Measurements from ENCODE around the gene GSTT2B.
"Not testable (repeated sequence)": the region's sequence is repeated elsewhere in the genome, so short reads cannot be mapped to it uniquely, and the experiment has no call there.

Gene GSTT2B

DNA sequence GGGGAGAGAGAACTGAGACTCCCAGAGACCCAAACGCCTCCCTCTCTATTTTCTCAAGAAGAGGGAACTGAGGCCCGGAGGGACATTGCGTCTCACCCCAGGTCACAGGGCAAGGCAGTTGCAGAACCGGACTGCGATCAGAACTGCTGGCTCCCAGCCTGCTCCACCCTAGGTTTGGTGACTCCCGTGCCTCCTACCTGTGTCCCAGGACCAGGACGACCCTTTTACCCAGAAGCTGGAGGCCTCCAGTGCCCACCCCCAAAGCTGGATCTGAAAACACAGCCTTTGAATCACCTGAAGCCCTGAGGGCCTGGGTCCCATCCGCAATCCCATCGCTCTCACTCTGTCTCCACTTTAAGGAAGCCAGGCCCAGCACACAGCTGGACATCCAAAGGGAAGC lies 42.9 kb upstream of the GSTT2B start:
- WGBS, 2 experiments (ENCODE audit: insufficient coverage in 2 of 2), result 87 to 90% methylated on average over 8 of the region's 9 CpGs
- Histone ChIP-seq H3K4me1 (ENCODE audit: control insufficient read depth, insufficient read depth, low read length, poor library complexity, severe bottlenecking) (peaks cover 4% of the 10 kb centered on the region), H3K27ac (ENCODE audit: low read depth, low read length, severe bottlenecking) (no peak overlapping the region), H3K4me3 (ENCODE audit: extremely low read depth, insufficient read depth, low read length, poor library complexity, severe bottlenecking) (no peak overlapping the region), H3K36me3 (ENCODE audit: control insufficient read depth, insufficient read depth, low read length) (no peaks in the 10 kb centered on the region), H3K9me3 (ENCODE audit: control insufficient read depth, low read length) (no peaks in the 10 kb centered on the region)

DNA sequence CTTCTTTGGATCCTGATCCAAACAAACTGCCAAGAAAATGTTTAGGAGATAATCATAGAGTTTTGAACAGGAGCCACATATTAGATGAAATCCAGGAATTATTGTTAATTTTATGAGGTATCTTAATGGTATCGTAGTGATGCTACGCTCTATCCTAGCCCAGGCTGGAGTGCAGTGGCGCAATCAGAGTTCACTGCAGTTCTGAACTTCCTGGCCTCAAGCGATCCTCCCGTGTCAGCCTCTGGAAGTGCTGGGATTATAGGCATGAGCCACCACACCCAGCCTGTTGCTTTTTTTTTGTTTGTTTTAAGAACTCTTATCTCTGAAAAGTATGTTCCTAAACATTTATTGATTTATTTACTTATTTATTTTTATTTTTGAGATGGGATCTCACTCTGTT lies 41.9 kb upstream of the GSTT2B start:
- Histone ChIP-seq H3K36me3 (ENCODE audit: control insufficient read depth, insufficient read depth, low read length) (no peaks in the 10 kb centered on the region), H3K4me3 (ENCODE audit: extremely low read depth, insufficient read depth, low read length, poor library complexity, severe bottlenecking) (no peak overlapping the region), H3K4me1 (ENCODE audit: control insufficient read depth, insufficient read depth, low read length, poor library complexity, severe bottlenecking) (peaks cover 4% of the 10 kb centered on the region), H3K27ac (ENCODE audit: low read depth, low read length, severe bottlenecking) (no peak overlapping the region), H3K9me3 (ENCODE audit: control insufficient read depth, low read length) (no peaks in the 10 kb centered on the region)
- WGBS, 2 experiments (ENCODE audit: insufficient coverage in 2 of 2), result 86 to 93% methylated on average over 5 of the region's 5 CpGs

DNA sequence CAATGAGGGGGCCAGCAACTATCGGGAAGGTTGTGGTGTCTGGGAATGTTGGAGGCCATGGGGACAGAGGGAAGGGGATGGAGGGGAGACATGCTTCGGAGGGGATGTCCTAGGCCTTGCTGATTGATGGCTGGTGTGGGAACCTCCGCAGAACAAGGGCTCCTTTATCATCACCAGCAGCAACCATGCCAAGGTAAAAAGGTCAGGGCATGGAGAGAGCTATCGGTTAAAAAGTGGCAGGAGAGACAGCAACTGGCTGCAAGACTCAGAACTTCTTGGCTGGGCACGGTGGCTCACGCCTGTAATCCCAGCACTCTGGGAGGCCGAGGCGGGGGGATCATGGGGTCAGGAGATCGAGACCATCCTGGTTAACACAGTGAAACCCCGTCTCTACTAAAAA lies 41.3 kb upstream of the GSTT2B start:
- Histone ChIP-seq H3K36me3 (ENCODE audit: control insufficient read depth, insufficient read depth, low read length) (no peaks in the 10 kb centered on the region), H3K4me3 (ENCODE audit: extremely low read depth, insufficient read depth, low read length, poor library complexity, severe bottlenecking) (no peak overlapping the region)
- WGBS, 2 experiments (ENCODE audit: insufficient coverage in 2 of 2), result 82 to 86% methylated on average over 4 to 7 of the region's 10 CpGs

DNA sequence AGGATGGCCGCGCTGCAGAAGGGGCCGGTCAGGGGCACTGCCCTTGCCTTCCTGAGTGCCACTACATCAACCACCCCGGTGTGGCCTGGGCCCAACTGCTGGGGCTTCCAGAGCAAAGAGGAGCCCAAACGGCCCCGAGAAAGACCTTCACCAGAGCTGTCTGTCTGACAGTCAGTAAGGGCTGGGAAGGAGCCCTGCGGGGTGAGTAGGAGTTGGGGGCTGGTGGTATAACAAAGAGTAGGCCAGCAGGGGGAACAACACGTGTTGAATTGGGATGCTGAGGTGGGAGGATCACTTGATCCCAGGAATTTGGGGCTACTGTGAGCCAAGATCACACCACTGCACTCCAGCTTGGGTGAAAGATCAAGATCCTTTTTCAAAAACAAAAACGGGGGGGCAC lies 40.3 kb upstream of the GSTT2B start:
- H3K36me3 ChIP-seq (ENCODE audit: control insufficient read depth, insufficient read depth, low read length), result no peaks in the 10 kb centered on the region
- no peak overlapping the region for H3K4me3 ChIP-seq (ENCODE audit: extremely low read depth, insufficient read depth, low read length, poor library complexity, severe bottlenecking)
- peaks cover 4% of the 10 kb centered on the region for H3K4me1 ChIP-seq (ENCODE audit: control insufficient read depth, insufficient read depth, low read length, poor library complexity, severe bottlenecking)
- 62 to 71% methylated on average over 8 to 9 of the region's 9 CpGs for WGBS, 2 experiments (ENCODE audit: insufficient coverage in 2 of 2)
- H3K27ac ChIP-seq (ENCODE audit: low read depth, low read length, severe bottlenecking), result no peak overlapping the region
- no peaks in the 10 kb centered on the region for H3K9me3 ChIP-seq (ENCODE audit: control insufficient read depth, low read length)

More for the DNA sequence above, 41.3 kb upstream of the GSTT2B start:
- Histone ChIP-seq H3K9me3 (ENCODE audit: control insufficient read depth, low read length) (no peaks in the 10 kb centered on the region), H3K27ac (ENCODE audit: low read depth, low read length, severe bottlenecking) (no peak overlapping the region), H3K4me1 (ENCODE audit: control insufficient read depth, insufficient read depth, low read length, poor library complexity, severe bottlenecking) (peaks cover 4% of the 10 kb centered on the region)

DNA sequence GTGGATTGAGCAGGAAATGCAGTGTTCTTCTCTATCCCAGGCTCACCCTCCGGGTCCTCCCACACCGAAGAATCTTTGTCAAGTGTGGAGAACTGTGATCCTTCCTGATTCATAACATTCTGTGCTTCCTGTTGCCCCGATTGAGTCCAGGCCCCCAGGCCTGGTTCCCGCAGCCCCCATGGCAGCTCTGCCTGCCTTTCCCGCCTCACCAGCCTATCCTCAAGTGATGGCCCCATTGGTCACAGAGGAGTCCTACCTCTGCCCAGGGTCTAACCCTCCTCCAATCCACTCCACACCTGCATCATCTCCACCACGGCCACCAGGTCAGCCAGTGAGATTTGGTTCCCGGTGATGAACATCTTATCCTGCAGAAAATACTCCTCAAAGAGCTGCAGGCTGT lies 38.8 kb upstream of the GSTT2B start:
- 91 to 94% methylated on average over 6 to 7 of the region's 7 CpGs for WGBS, 2 experiments (ENCODE audit: insufficient coverage in 2 of 2)
- H3K4me3 ChIP-seq (ENCODE audit: extremely low read depth, insufficient read depth, low read length, poor library complexity, severe bottlenecking); H3K9me3 ChIP-seq (ENCODE audit: control insufficient read depth, low read length); H3K27ac ChIP-seq (ENCODE audit: low read depth, low read length, severe bottlenecking); H3K4me1 ChIP-seq (ENCODE audit: control insufficient read depth, insufficient read depth, low read length, poor library complexity, severe bottlenecking); H3K36me3 ChIP-seq (ENCODE audit: control insufficient read depth, insufficient read depth, low read length): not testable (repeated sequence)

DNA sequence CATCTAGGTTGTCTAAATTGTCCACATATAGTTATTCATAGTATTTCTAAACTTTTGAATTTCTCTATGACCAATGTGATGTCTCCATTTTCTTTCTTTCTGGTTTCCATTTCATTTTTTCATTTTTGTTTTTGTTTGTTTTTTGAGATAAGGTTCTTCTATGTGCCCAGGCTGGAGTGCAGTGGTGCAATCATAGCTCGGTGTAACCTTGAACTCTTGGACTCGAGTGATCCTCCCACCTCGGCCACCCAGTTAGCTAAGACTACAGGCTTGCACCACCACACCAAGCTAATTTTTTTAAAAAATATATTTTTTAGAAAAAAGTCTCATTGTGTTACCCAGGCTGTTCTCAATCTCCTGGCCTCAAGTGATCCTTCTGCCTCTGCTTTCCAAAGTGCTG lies 36.1 kb upstream of the GSTT2B start:
- Histone ChIP-seq H3K4me3 (ENCODE audit: extremely low read depth, insufficient read depth, low read length, poor library complexity, severe bottlenecking) (no peak overlapping the region), H3K27ac (ENCODE audit: low read depth, low read length, severe bottlenecking) (no peak overlapping the region), H3K9me3 (ENCODE audit: control insufficient read depth, low read length) (no peaks in the 10 kb centered on the region), H3K36me3 (ENCODE audit: control insufficient read depth, insufficient read depth, low read length) (no peaks in the 10 kb centered on the region), H3K4me1 (ENCODE audit: control insufficient read depth, insufficient read depth, low read length, poor library complexity, severe bottlenecking) (peaks cover 4% of the 10 kb centered on the region)
- 86% methylated on average over 2 of the region's 3 CpGs; no CpG with 5 or more reads in 1 of the 2 experiments for WGBS, 2 experiments (ENCODE audit: insufficient coverage in 2 of 2)

DNA sequence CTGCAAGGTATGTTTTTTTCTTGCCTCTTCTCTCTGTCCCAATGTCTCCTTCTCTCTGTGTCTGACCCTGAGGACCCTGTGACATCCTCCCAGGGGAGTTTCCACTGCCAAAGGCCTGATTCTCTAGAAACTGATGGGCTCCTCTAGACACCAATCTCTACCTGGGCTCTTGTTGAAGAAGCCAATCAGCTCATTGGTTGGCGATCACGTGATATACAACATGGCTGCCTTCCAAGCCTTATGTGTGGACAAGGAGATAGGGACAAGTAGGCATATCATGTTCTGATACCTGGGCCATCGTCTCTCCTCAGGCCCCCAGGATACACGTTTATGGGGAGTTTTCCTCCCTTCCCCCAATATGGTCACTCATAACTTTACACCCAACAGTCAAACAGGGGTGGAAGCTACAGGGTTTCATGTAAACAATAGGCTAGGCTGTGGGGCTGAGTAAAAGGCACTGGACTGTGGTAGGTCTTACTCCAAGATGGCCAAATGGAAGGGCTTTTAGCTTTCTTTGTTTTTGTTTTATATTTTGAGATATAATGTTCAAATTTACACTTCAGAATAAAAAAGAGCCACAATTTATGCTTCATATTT lies 32.7 kb upstream of the GSTT2B start:
- H3K36me3 ChIP-seq (ENCODE audit: control insufficient read depth, insufficient read depth, low read length); H3K9me3 ChIP-seq (ENCODE audit: control insufficient read depth, low read length); H3K27ac ChIP-seq (ENCODE audit: low read depth, low read length, severe bottlenecking); H3K4me3 ChIP-seq (ENCODE audit: extremely low read depth, insufficient read depth, low read length, poor library complexity, severe bottlenecking); H3K4me1 ChIP-seq (ENCODE audit: control insufficient read depth, insufficient read depth, low read length, poor library complexity, severe bottlenecking): not testable (repeated sequence)
- 81% methylated on average over 3 of the region's 4 CpGs; no CpG with 5 or more reads in 1 of the 2 experiments for WGBS, 2 experiments (ENCODE audit: insufficient coverage in 2 of 2)

DNA sequence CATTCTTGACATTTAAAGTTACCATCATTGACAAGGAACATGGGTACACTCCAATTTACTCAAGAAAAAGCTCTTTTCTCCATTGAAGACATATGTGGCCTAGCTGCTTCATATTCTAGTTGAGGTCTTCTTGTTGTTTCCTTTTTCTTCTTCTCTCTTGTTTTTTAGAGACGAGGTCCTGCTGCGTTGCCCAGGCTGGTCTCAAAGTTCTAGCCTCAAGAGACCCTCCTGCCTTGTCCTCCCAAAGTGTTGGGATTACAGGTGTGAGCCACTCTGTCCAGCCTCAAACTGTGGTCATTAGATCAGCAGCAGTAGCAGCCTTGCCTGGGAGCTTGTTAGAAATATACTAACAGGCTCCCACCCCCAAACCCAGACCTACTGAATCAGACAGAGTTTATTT lies 32.1 kb upstream of the GSTT2B start:
- not testable (repeated sequence) for H3K36me3 ChIP-seq (ENCODE audit: control insufficient read depth, insufficient read depth, low read length); H3K9me3 ChIP-seq (ENCODE audit: control insufficient read depth, low read length); H3K4me3 ChIP-seq (ENCODE audit: extremely low read depth, insufficient read depth, low read length, poor library complexity, severe bottlenecking); H3K4me1 ChIP-seq (ENCODE audit: control insufficient read depth, insufficient read depth, low read length, poor library complexity, severe bottlenecking); H3K27ac ChIP-seq (ENCODE audit: low read depth, low read length, severe bottlenecking)
- no CpG with 5 or more reads among the region's 2 CpGs for WGBS, 2 experiments (ENCODE audit: insufficient coverage in 2 of 2)

DNA sequence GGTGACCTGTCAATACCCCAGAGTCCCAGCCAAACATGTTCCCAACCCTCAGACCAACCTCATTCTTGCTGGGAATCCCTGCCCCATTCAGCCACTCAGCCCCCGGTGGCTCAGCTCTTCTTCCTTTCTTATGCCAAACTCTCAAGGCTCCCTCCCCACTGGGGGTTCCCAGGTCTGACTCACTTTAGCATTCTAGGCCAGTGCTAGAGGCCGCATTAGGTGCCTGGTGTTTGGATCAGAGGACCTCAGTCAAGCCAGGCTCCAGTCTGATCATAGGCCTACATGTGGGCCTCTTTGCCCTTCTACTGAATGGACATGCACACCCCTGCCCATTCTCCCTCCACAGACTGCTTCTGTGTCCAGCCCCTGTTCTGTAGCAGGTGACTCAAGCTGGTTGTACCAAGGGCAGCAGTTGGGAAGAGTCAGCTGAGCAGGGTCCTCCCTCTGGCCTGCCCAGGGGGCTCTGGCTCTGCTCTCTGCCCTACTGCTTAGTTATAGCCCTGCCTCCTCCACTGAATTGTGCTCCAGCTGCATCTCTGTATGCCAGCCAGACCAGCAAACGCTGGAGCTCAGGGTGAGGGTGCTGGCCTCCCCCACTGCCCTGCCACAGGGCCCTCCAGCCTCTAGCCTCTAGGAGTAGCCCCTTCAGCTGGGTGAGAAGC lies 28.7 kb upstream of the GSTT2B start:
- 57 to 80% methylated on average over 1 of the region's 3 CpGs for WGBS, 2 experiments (ENCODE audit: insufficient coverage in 2 of 2)
- not testable (repeated sequence) for H3K27ac ChIP-seq (ENCODE audit: low read depth, low read length, severe bottlenecking); H3K4me3 ChIP-seq (ENCODE audit: extremely low read depth, insufficient read depth, low read length, poor library complexity, severe bottlenecking); H3K9me3 ChIP-seq (ENCODE audit: control insufficient read depth, low read length); H3K36me3 ChIP-seq (ENCODE audit: control insufficient read depth, insufficient read depth, low read length); H3K4me1 ChIP-seq (ENCODE audit: control insufficient read depth, insufficient read depth, low read length, poor library complexity, severe bottlenecking)

DNA sequence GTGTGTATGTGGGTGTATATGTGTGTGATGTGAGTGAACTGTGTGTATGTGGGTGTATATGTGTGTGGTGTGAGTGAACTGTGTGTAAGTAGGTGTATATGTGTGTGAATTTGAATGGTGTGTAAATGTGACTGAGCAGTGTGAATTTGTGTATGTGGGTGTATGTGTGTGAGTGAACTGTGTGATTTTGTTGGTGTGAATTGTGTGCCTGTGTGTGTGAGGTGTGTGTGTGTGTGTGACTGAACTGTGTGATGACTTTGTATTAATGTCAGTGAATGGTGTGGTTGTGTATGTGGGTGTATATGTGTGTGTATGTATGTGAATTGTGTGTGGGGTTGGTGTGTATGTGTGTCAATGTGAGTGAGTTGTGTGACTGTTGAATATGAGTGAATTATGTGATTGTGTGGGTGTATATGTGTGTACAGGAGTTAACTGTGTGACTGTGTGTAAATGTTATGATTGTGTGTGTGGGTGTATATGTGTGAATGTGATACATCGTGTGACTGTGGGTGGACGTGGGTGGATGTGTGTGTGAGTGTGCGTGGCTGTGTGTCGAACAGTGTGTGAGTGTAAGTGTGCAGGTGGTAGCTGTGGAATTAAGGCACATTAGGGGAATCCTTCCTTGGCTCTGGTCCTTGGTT lies 25.7 kb upstream of the GSTT2B start:
- H3K4me3 ChIP-seq (ENCODE audit: extremely low read depth, insufficient read depth, low read length, poor library complexity, severe bottlenecking); H3K36me3 ChIP-seq (ENCODE audit: control insufficient read depth, insufficient read depth, low read length); H3K27ac ChIP-seq (ENCODE audit: low read depth, low read length, severe bottlenecking); H3K4me1 ChIP-seq (ENCODE audit: control insufficient read depth, insufficient read depth, low read length, poor library complexity, severe bottlenecking); H3K9me3 ChIP-seq (ENCODE audit: control insufficient read depth, low read length): not testable (repeated sequence)
- no CpG with 5 or more reads among the region's 4 CpGs for WGBS, 2 experiments (ENCODE audit: insufficient coverage in 2 of 2)

DNA sequence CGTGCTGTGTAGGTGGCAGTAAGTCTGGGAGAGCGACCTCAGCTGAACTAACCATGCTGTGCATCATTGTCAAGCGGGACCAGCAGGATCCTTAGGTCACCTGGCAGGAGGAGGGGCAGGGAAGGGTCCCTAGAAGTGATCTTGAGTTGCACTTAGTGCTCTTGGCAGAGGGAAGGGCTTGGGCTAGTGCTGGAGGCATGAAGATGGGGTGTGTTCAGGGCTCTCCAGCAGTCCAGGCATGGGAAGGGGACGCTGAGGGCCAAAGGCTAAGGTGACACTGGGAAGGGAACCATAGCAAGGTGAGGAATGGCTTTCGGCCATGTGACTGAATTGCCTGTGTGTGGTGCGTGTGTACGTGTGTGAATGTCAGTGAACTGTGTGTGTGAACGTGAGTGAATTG lies 25.1 kb upstream of the GSTT2B start:
- H3K27ac ChIP-seq (ENCODE audit: low read depth, low read length, severe bottlenecking); H3K9me3 ChIP-seq (ENCODE audit: control insufficient read depth, low read length); H3K4me1 ChIP-seq (ENCODE audit: control insufficient read depth, insufficient read depth, low read length, poor library complexity, severe bottlenecking); H3K4me3 ChIP-seq (ENCODE audit: extremely low read depth, insufficient read depth, low read length, poor library complexity, severe bottlenecking); H3K36me3 ChIP-seq (ENCODE audit: control insufficient read depth, insufficient read depth, low read length): not testable (repeated sequence)
- WGBS, 2 experiments (ENCODE audit: insufficient coverage in 2 of 2), result 77 to 90% methylated on average over 3 to 7 of the region's 8 CpGs
